ENCODE measurements around the gene MEAF6. TPM values are rescaled to one million over a fixed set of nuclear protein-coding genes. Genes with fewer than 3 reads are reported as not detected.

Gene MEAF6
- total RNA-seq, 1 donor from 2014 or later, result 62.3 TPM

- H3K27me3 Mint-ChIP-seq (ENCODE audit: unreplicated experiment), result no peaks in the 10 kb centered on the region
- no peaks in the 10 kb centered on the region for H3K9me3 Mint-ChIP-seq (ENCODE audit: unreplicated experiment)
- H3K4me1 Mint-ChIP-seq (ENCODE audit: unreplicated experiment), result peaks cover 56% of the 10 kb centered on the region
- TF ChIP-seq CTCF (IDR thresholded peaks at IDR 0.05), result no peak
- H3K36me3 Mint-ChIP-seq (ENCODE audit: unreplicated experiment), result peaks cover 22% of the 10 kb centered on the region
- DNase-seq (ENCODE audit: extremely low spot score, unreplicated experiment), result no peak
- peak overlapping the region; percentile 96 for H3K27ac Mint-ChIP-seq (ENCODE audit: unreplicated experiment)
- H3K4me3 Mint-ChIP-seq (ENCODE audit: unreplicated experiment), result no peak overlapping the region
Observed at GRCh38 chr1:37478451-37478881, 36.1 kb downstream of the MEAF6 start.

GRCh38 chr1:37477946-37478345 is 36.6 kb downstream of the MEAF6 start:
- peaks cover 61% of the 10 kb centered on the region for H3K4me1 Mint-ChIP-seq (ENCODE audit: unreplicated experiment)
- no peak for TF ChIP-seq CTCF (IDR thresholded peaks at IDR 0.05)
- H3K27ac Mint-ChIP-seq (ENCODE audit: unreplicated experiment), result peak overlapping the region; percentile 96
- no peaks in the 10 kb centered on the region for H3K9me3 Mint-ChIP-seq (ENCODE audit: unreplicated experiment)
- H3K27me3 Mint-ChIP-seq (ENCODE audit: unreplicated experiment), result no peaks in the 10 kb centered on the region
- peaks cover 22% of the 10 kb centered on the region for H3K36me3 Mint-ChIP-seq (ENCODE audit: unreplicated experiment)
- no peak for DNase-seq (ENCODE audit: extremely low spot score, unreplicated experiment)
- H3K4me3 Mint-ChIP-seq (ENCODE audit: unreplicated experiment), result peak overlapping the region; percentile 79

- Mint-ChIP-seq H3K36me3 (ENCODE audit: unreplicated experiment) (peaks cover 17% of the 10 kb centered on the region), H3K9me3 (ENCODE audit: unreplicated experiment) (no peaks in the 10 kb centered on the region), H3K4me3 (ENCODE audit: unreplicated experiment) (peak overlapping the region; percentile 79), H3K27me3 (ENCODE audit: unreplicated experiment) (no peaks in the 10 kb centered on the region), H3K27ac (ENCODE audit: unreplicated experiment) (peak overlapping the region; percentile 96), H3K4me1 (ENCODE audit: unreplicated experiment) (peaks cover 67% of the 10 kb centered on the region)
- no peak for DNase-seq (ENCODE audit: extremely low spot score, unreplicated experiment)
- no peak for TF ChIP-seq CTCF (IDR thresholded peaks at IDR 0.05)
Observed at GRCh38 chr1:37477198-37477931, 37.2 kb downstream of the MEAF6 start.

- Mint-ChIP-seq H3K4me1 (ENCODE audit: unreplicated experiment) (peaks cover 74% of the 10 kb centered on the region), H3K9me3 (ENCODE audit: unreplicated experiment) (no peaks in the 10 kb centered on the region), H3K36me3 (ENCODE audit: unreplicated experiment) (peaks cover 10% of the 10 kb centered on the region), H3K4me3 (ENCODE audit: unreplicated experiment) (peak overlapping the region; percentile 79), H3K27ac (ENCODE audit: unreplicated experiment) (peak overlapping the region; percentile 96), H3K27me3 (ENCODE audit: unreplicated experiment) (no peaks in the 10 kb centered on the region)
- TF ChIP-seq CTCF (IDR thresholded peaks at IDR 0.05), result no peak
- no peak for DNase-seq (ENCODE audit: extremely low spot score, unreplicated experiment)
Observed at GRCh38 chr1:37476460-37477197, 37.9 kb downstream of the MEAF6 start.

- Mint-ChIP-seq H3K4me3 (ENCODE audit: unreplicated experiment) (peak overlapping the region; percentile 79), H3K27ac (ENCODE audit: unreplicated experiment) (peak overlapping the region; percentile 96), H3K36me3 (ENCODE audit: unreplicated experiment) (peaks cover 4% of the 10 kb centered on the region), H3K4me1 (ENCODE audit: unreplicated experiment) (peaks cover 80% of the 10 kb centered on the region), H3K27me3 (ENCODE audit: unreplicated experiment) (no peaks in the 10 kb centered on the region), H3K9me3 (ENCODE audit: unreplicated experiment) (no peaks in the 10 kb centered on the region)
- no peak for DNase-seq (ENCODE audit: extremely low spot score, unreplicated experiment)
- TF ChIP-seq CTCF (IDR thresholded peaks at IDR 0.05), result no peak
Observed at GRCh38 chr1:37476087-37476452, 38.5 kb downstream of the MEAF6 start.
